HG03565 (cell line): ENCODE measurements around the gene NUDT21.
"Not testable (repeated sequence)": the region's sequence is repeated elsewhere in the genome, so short reads cannot be mapped to it uniquely, and the experiment has no call there.

Experiments
- ATAC-seq: cut with Tn5 transposase; IDR thresholded peaks from one replicate; pipeline ENCODE4 v1.9.1; 2021; ENCODE audit warnings: mild to moderate bottlenecking, moderate library complexity; ENCODE audit not compliant: unreplicated experiment

NUDT21 gene

DNA sequence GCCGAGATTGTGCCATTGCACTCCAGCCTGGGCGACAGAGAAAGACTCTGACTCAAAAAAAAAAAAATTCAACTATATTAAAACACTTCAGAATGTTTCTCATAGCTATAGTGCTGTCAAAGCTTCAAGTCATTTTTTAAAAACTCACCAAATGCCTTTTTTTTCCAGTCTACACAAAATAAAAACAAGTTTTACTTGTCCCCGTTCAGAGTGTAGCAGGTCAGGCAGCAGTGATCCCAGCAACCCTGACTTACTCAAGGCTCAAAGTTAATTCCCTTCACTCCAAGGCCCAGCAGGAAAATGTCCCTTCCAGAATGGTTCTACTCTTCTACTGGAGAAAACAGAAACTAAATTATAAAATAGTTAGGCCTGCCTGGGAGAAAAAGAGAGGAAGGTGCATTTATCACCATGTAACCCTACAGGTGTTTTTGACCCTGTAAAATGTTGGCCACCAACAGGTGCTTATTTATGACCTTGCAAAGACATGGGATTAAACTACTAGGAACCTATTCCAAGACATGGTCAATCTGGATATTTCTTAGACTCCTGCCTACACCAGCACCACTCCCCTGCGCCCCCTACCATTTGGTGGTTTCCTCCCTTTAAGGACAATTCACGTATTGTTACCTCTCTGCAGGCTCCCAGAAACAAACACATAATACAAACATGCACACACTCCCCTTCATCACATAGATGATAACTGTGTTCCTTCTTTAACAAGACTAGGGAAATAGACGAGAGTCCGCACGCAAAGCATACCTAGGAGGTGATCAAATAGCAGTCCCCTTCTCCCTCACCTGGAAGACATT is 31.2 kb downstream of the NUDT21 start:
- ATAC-seq, result no peak

DNA sequence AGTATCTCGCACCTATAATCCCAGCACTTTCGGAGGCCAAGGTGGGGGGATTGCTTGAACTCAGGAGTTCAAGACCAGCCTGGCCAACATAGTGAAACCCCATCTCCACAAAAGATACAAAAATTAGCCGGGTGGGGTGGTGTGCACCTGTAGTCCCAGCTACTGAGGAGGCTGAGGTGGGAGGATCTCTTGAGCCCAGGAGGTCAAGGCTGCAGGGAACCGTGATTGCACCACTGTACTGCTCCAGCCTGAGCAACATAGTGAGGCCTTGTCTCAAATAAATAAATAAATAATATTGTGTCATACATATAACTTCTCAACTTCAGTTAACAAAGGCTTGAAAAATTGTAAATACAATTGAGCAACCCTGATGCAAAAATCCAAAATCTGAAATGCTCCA is 34.0 kb downstream of the NUDT21 start:
- ATAC-seq, result no peak

DNA sequence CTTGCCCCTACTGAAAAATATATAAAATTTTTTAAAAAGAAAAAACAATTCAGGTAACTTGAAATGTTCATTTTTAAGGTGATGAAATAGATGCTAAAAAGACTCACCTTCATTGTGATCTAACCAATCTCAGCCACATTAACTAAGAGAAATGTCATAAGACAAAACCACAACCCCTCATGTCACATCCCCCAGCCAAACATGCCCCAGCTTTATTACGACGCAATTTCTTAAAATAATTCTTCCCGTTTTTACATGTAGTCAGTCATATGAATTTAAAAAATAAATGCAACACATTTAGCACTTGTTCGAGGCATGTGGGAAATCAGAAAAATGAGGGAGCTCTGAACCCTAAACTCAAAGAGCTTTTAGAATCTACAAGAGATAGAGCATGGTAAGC is 35.3 kb downstream of the NUDT21 start:
- no peak for ATAC-seq

DNA sequence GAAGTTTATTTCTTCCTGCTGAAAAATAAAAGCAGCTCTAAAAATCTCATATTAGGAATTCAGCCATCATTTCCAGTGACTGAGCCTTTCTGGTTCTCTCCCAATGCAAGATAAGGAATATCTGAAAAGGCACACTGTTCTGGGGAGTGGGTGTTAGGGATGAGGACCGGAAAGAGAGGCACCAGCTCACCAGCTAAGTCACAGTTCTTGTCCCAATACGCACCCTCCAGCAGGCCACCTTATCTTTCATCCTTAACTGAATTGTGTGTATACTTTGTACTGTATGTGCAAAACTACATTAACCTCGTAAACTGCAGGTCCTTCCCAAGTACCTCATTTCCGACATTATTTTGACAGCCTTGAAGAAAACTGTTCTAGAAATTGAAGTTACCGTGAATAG is 36.8 kb downstream of the NUDT21 start:
- ATAC-seq, result no peak

DNA sequence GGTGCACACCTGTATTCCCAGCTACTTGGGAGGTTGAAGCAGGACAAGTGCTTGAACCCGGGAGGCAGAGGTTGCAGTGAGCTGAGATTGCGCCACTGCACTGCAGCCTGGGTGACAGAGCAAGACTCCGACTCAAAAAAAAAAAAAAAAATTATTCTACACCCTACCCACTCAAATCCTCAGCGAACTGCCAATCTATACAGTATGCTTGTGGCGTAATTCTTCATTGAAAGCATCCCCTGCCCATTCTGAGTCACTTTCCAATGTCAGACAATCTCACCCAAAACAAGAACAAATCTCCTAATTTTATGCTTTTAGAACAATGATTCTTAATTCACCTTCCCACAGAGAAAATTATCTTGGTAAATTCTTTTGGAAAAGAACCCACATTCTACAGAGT is 37.8 kb downstream of the NUDT21 start:
- no peak for ATAC-seq

DNA sequence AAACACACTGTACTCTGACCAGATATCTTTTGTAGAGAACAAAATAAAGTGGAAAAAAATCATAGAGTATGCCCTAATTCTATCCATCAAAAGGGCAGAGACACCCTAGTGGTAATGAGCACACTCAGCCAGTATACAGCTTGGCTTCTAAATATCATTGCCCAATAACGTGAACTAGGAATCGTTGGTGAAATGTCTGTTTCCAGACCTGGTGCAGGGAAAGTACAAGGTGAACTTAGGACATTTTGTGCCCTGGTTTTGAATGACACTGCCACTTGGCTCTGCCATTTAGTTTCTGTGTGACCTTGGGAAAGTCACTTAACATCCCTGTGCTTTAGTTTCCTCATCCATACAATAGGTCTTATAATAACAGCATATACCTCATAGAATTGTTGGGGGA is 39.5 kb downstream of the NUDT21 start:
- ATAC-seq, result no peak

DNA sequence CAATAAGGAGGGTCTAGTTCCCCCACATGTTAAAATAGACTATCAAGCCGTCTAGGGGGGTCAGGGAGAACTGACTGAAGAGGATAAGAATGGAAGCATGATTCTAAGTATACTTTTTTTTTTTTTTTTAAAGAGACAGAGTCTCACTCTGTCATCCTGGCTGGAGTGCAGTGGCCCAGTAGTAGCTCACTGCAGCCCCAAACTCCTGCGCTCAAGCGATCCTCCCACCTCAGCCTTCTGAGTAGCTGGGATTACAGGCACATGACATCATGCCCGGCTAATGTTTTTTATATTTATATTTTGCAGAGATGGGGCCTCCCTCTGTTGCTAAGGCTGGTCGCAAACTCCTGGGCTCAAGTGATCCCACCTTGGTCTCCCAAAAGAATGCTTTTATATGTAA is 40.0 kb downstream of the NUDT21 start:
- ATAC-seq, result no peak

DNA sequence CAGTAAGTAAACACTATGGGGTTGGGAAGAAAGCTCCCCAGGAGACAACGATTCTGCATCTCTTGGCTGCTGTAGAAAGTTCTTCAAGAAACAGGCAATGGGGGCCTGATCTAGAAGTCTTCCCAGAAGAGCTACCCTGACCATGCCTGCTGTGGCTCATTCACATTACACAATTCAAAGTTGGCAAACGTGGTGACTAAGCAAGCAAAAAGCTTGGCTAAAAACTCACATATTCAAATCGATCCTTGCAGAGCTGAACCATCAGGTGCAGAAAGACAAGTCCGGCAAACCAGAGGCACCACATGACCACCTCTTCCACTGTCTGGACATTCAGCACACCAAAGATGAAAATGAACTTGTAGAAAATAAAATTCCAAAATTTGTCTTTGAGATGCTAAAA is 41.9 kb downstream of the NUDT21 start:
- no peak for ATAC-seq

DNA sequence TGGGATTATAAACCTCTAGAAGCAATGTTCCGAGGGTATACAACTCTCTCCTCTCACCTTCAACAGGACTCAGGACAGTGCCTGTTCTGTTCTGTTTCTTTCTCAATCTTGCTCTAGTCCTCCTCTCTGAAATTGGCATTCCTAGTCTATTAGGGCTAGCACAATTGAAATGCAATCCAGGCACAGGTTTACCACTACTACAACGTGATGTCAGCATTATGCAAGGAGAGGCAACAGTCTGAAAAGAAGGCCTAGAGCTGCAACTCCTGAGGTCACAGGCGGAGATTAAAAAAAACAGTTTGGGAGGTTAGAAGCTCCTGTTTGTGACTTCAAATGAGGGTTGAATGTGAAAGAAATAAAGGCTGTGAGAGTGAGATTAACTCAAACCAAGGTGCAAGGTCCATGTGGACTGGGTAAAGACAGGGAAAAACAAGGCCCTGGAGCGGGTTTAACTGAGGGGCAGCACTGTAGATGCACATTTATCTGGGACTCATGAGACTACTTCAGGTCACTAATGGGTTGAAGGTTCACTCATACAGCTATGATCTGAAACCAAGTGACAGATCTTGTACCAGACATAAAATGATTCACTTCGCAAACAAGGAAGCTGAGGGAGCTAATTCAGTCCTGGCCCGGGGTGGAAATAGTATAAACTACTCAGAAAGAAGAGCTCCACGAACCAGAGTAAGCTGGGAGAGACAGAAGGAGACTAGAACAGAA is 42.6 kb downstream of the NUDT21 start:
- no peak for ATAC-seq

DNA sequence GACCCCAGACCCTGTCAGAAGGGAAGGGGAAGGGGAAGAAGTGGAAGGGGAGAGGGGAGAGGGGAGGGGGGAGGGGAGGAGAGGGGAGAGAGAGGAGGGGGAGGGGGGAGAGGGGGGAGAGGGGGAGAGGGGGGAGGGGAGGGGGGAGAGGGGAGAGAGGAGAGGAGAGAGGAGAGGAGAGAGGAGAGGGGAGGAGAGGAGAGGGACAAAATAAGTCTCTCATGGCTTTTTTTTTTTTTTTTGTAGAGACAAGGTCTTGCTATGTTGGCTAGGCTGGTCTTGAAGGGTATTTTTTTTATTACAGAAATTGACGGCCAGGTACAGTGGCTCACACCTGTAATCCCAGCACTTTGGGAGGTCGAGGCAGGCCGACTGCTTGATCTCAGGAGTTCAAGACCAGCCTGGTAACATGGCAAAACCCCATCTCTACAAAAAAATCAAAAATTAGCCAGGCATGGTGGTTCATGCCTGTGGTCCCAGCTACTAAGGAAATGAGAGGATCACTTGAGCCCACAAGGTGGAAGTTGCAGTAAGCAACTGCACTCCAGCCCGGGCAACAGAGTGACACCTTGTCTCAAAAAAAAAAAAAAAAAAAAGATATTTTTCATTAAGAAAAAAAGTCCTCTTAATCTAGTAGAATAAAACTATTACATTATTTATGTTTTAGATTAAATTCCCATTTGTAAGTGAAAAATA is 45.0 kb downstream of the NUDT21 start:
- no peak for ATAC-seq

DNA sequence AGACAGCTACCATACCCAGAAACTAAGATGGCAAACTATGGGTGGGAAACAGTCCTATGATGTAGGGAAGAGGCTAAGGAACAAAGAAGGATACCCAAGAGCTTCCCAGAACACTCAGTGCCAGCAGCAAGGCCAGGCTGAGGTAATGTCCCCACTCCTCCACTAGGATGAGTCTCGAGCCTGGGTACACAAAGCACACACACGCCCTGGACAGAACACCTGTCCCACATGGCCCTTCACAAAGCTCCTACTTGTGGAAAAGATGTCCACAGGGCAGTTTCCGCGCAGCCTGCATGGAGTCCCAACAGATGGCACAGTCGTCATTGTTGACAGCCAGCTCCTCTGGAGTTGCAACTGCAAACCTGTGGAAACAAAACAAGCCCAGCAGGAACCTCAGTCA is 49.6 kb downstream of the NUDT21 start:
- no peak for ATAC-seq

DNA sequence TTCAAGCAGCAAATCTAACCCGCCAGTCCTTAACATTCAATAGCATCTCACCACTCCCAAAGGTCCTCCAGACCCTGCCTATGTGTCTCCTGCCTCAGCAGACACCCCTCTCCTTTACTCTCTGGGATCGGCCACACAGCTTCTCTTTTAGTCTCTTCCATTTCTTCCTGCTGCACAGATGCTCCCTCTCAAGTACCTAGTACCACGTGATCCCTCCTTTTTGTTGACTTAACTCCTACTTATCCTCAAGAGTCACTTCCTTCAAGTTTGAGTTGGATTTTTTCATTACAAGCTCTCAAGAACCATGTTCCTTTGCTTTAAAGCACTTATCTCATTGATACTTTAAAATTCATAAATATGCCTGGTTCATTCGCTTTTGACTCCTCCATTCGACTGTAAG is 50.7 kb downstream of the NUDT21 start:
- ATAC-seq, result no peak

DNA sequence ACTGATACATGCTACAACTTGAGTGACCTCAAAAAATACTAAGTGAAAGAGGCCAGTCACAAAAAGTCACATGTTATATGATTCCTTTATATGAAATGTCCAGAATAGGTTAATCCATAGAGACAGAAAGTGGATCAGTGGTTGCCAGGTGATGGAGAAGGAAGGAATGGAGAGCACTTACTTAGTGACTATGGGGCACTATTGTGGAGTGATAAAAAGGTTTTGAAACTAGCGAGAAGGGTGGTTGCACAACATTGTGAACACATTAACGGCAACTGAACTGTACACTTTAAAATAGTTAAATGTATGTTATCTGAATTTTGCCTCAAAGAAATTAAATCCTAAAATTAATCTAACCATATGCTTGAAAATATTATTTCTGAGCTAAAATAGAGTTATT is 51.6 kb downstream of the NUDT21 start:
- no peak for ATAC-seq

DNA sequence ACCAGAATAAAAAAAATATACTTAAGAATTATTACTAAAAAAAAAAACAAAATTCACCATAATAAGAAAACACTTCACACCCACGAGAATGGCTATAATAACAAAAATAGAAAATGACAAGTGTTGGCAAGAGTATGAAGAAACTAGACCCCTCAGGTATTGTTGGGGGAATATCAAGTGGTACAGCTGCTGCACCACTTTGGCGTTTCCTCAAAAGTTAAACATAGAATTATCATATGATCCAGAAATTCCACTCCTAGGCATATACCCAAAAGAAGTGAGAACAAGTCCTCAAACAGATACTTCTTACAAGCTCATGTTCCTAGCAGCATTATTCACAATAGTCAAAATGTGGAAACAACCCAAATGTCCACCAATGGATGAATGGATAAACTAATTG is 52.1 kb downstream of the NUDT21 start:
- ATAC-seq, result no peak

DNA sequence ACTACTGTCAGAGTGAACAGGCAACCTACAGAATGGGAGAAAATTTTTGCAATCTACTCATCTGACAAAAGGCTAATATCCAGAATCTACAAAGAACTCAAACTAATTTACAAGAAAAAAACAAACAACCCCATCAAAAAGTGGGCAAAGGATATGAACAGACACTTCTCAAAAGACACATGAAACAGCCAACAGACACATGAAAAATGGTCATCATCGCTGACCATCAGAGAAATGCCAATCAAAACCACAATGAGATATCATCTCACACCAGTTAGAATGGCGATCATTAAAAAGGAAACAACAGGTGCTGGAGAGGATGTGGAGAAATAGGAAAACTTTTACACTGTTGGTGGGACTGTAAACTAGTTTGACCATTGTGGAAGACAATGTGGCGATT is 54.4 kb downstream of the NUDT21 start:
- ATAC-seq, result not testable (repeated sequence)

DNA sequence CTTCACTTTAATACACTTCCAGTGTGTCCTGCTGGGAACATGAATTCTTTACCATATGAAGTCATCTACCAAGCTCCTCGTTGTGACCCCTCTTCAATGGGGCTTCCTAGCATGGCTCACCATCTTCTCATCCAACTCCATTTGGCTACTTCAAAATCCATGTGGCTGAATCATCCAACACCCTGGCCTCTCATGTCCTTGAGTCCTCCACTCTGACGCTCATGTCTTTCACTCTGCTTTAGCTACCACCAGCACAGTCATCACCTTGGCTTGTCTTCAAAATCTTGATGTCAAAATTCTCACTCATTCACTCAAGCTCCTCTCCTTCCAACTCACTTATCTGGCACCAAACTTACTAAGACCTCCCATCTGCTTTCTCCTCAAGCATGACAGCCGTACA is 61.6 kb downstream of the NUDT21 start:
- ATAC-seq, result no peak

DNA sequence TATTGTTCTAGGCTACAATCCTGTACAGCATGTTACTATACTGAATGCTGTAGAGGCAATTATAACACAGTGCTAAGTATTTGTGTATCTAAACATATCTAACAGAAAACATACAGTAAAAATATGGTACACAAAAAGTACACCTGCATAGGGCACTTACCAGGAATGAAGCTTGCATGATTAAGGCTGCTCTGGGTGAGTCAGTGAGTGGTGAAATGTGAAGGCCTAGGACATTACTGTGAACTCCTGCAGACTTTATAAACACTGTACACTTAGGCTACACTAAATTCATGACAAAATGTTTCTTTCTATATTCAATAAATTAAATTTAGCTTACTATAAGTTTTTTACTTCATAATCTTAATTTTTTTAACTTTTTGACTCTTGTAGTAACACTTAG is 62.9 kb downstream of the NUDT21 start:
- no peak for ATAC-seq

DNA sequence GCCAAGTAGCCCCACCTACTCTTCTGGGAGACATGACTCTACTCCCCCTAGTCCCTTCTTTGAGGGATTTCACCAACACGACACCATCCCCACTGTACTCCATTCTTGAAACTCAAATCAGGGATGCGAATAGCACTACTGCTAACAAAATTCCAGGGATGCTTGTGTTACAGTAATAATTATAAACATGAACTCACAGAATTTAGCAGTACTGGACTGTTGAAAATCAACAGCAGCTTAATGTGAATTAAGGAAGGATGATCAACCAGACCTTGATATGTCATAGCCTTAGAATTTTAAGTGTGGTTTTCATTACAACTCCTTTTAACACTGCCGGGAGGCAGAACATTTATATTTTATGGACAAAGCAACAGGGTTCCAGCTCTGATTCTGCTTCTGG is 63.7 kb downstream of the NUDT21 start:
- ATAC-seq, result no peak

DNA sequence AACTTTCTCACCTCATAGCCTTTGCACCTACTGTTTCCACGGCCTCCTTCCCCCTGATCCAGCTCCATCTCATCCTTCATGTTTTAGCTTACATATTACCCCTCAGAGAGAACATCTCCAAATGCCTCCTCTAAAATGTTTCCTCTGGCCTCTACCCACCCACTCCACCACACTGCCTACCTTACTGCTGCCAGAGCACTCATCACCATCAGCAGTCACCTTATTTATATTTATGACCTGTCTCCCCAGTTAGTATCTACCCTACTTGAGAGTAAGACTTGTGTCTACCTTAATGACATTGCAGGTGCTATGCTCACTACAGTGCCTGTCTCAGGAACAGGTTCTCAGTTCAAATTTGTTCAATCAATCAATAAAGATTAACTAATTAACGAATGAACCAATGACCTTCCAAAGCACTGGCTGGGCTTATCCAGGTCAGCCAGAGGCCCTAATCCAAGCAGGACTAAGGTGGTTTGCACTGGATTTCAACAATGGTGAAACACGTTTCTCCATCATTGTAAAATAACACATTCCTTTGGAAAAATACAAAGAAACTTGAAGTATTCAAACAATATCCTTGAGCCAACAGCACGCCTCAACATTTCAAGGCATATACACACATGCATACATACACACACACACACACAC is 66.9 kb downstream of the NUDT21 start:
- no peak for ATAC-seq

DNA sequence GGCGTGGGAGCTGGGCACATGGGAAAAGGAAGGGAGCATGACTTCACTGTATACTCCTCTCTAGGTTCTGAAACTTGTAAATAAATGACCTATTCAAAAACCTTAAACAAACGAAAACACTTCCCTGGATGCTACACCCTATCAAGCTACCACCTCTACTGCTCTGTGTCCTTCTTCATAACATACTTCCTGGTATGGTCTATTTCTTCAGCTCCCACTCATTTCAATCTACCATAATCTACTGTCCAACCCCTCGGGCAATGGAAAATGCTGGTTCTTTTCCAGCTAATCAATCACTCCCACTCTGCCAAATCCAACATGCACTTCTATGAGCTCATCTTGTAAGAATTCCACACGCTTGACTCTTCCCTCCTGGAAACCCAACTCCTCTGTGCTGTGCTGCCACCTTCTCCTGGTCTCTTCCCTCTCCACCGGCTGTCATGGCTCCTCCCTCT is 68.2 kb downstream of the NUDT21 start:
- ATAC-seq, result no peak

DNA sequence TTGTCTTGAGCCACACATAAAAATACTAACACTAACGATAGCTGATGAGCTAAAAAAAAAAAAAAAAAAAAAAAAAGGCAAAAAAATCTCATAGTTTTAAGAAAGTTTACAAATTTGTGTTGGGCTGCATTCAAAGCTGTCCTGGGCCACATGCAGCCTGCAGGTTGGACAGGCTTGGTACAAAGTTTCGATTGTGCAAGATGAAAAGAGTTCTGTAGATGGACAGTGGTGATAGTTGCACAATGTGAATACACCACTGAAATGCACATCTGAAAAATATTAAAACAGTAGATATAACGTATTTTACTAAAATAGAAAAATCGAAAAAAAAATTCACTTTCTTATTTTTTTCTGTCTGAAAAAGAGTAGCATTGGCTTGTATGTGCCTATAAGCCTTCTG is 68.7 kb downstream of the NUDT21 start:
- no peak for ATAC-seq
